Vagina (tissue), 2 donors: ENCODE results near the gene IFI6.

ENCODE experiments used
- CTCF ChIP-seq, 3 experiments: fragments of 450-650 bp in 2 of 3; fragments of 200-600 bp in 1 of 3; sonication (generic) in 1 of 3; IDR thresholded peaks; one replicate each; pipeline ENCODE4 v1.5.1; 2017 to 2019; ENCODE audit warnings: antibody characterized with exemption in 3 of 3, mild to moderate bottlenecking in 2 of 3, moderate library complexity in 2 of 3
- POLR2A ChIP-seq, 2 donors: fragments of 450-650 bp; IDR thresholded peaks; one replicate each; pipeline ENCODE4 v1.6.1; 2017; ENCODE audit warnings: antibody characterized with exemption in 2 of 2, mild to moderate bottlenecking in 2 of 2, moderate library complexity in 2 of 2
- POLR2AphosphoS5 ChIP-seq, 2 donors: sonication (generic); formaldehyde crosslinking; IDR thresholded peaks; one replicate each; pipeline ENCODE4 v1.9.0; 2017; ENCODE audit warnings: antibody characterized with exemption in 2 of 2, mild to moderate bottlenecking in 2 of 2, low read depth in 1 of 2; ENCODE audit not compliant: insufficient read depth in 1 of 2

- TF ChIP-seq CTCF (IDR thresholded peaks at IDR 0.05) (no peak), POLR2A (IDR thresholded peaks at IDR 0.05) (no peak), POLR2AphosphoS5 (IDR thresholded peaks at IDR 0.05; ENCODE audit: insufficient read depth in 1 of 2, low read depth in 1 of 2) (no peak)
These were observed 37.6 kb downstream of the IFI6 start for GRCh38 chr1:27634177-27634984.
